GM10266 (cell line): ENCODE results near the gene DNAAF2.
A peak's percentile ranks its signal among the peaks of the same experiment; 100 is the strongest.
"Not testable (repeated sequence)": the region's sequence is repeated elsewhere in the genome, so short reads cannot be mapped to it uniquely, and the experiment has no call there.

Experiments used
- DNase-seq: peaks from one replicate; pipeline ENCODE4 v3.0.0; 2012; ENCODE audit errors: extremely low spot score
- CTCF ChIP-seq: IDR thresholded peaks from 2 replicates; pipeline ENCODE4 v1.5.1; 2012; ENCODE audit warnings: mild to moderate bottlenecking, low read depth; ENCODE audit not compliant: control insufficient read depth, insufficient read depth; ENCODE audit errors: missing control alignments

DNAAF2 gene

GRCh38 chr14:49620182-49621113 is 14.6 kb downstream of the DNAAF2 start, which contains the start of the genes MGAT2 and RPL36AL:
MGAT2 (plus strand) TSS chr14:49620799; CDS start chr14:49621269, 470 bp downstream.
RPL36AL (minus strand) TSS chr14:49620626; CDS start chr14:49619104, 1,522 bp downstream.
- peak; percentile 24 for TF ChIP-seq CTCF

DNA sequence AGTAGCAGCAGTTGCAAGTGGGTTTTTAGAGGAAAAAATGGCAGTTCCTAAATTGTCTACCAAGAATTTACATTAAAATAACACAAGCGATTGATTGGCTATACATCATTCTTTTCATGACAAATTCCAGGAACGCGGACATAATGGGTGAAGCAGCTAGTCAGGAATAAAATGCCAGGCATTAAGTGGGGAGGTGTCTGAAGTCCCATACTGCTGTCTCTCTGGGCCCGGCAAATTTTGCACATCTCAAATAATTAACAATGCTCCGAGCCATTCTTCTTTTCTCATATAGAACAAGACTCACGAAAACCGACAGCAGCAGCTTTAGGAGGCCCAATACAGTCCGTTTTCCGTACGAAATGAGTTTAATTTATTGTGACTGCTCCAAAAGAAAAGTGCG is 15.3 kb downstream of the DNAAF2 start:
- no peak for DNase-seq
- no peak for TF ChIP-seq CTCF

More at GRCh38 chr14:49620182-49621113, 14.6 kb downstream of the DNAAF2 start, which contains the start of the genes MGAT2 and RPL36AL:
- DNase-seq = peak; percentile 97

DNA sequence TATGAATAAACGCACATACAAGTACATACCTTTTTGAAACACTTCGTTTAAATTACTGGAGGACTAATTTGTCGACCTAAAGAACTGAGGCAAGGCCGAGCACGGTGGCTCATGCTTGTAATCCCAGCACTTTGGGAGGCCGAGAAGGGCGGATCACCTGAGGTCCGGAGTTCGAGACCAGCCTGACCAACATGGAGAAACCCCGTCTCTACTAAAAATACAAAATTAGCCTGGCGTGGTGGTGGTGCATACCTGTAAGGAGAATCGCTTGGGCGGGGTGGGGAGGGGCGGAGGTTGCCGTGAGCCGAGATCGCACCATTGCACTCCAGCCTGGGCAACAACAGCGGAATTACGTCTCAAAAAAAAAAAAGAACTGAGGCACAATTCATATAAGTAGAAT is 15.8 kb downstream of the DNAAF2 start:
- not testable (repeated sequence) for DNase-seq

DNA sequence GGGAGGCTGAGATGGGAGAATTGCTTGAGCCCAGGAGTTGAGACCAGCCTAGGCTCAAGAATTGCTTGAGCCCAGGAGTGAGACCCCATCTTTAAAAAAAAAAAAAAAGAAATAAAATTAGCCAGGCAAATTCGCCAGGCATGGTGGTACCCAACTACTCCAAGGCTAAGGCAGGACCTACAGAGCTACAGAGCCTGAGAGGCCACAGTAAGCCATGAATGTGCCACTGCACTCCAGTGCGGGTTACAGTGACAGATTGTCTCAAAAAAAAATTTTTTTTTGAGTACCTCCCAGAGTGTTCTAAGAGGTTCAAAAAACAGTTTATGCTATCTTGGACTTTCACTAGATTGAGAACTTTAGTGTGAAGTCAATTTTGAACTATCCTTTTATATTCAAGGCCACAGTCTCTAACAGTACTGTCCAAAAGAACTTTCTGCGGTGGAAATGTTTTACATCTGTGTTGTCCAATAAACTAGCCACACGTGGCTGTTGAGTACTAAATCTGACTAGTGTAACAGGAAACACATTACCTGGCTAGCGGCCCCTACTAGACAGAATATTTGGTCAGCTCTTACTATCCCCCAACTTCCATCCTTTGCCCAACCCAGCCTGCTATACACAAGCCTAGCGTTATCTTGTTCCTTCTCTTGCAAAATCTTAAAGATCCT is 17.1 kb downstream of the DNAAF2 start:
- no peak for TF ChIP-seq CTCF
- no peak for DNase-seq

GRCh38 chr14:49615776-49616175 is 19.3 kb downstream of the DNAAF2 start:
- no peak for DNase-seq
- TF ChIP-seq CTCF = no peak

DNA sequence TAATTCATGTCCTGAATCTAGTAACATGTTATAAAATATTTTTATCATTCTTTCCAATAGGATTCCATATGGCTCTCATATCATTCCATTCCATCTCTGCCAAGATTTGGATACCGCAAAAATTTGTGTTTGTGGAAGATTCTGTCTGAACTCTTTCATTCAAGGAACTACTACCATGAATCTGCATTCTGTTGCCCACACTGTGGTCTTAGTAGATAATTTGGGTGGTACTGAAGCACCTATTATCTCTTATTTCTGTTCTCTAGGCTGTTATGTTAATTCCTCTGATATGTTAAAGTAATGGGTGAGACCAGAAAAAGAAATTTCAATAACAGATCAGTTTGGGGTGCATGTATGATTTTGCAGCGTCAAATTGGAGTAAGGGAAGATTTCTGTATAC is 20.8 kb downstream of the DNAAF2 start:
- TF ChIP-seq CTCF = no peak
- no peak for DNase-seq

DNA sequence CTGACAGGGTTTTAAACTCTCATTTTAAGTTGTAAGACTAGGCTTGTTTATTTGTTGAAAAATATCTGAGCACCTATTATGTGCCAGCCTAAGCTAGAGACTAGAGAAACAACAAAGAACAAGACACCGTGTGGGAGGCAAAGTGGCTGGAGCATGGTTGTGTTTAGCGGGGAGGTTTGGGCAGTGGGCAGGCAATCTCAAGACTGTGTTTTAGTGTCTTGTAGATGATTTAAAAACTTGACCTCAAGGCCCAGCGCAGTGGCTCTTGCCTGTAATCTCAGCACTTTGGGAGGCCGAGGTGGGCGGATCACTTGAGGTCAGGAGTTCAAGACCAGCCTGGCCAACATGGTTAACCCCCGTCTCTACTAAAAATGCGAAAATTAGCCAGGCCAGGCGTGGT is 22.4 kb downstream of the DNAAF2 start:
- TF ChIP-seq CTCF = no peak
- no peak for DNase-seq
